Neuronal stem cell (in vitro differentiated cells): ENCODE results near the gene GRM7.

Source experiments
- DNase-seq: peaks from one replicate; pipeline ENCODE4 v3.0.0-alpha.2; 2013; ENCODE audit warnings: low spot score
- H2AFZ ChIP-seq: one replicate; pipeline ENCODE4 v1.6.1; 2013; ENCODE audit warnings: mild to moderate bottlenecking, low read length, inconsistent platforms
- H2AK5ac ChIP-seq: 2 replicates; pipeline ENCODE4 v1.6.1; 2013; ENCODE audit warnings: low read depth, mild to moderate bottlenecking, inconsistent platforms, low read length, moderate library complexity, mixed read lengths
- H2BK120ac ChIP-seq: 2 replicates; pipeline ENCODE4 v1.6.1; 2013; ENCODE audit warnings: low read depth, mild to moderate bottlenecking, inconsistent platforms, low read length, moderate library complexity, mixed read lengths
- H2BK12ac ChIP-seq: one replicate; pipeline ENCODE4 v1.6.1; 2013; ENCODE audit warnings: low read length, inconsistent platforms
- H2BK15ac ChIP-seq: 2 replicates; pipeline ENCODE4 v1.6.1; 2013; ENCODE audit warnings: mild to moderate bottlenecking, low read length, inconsistent platforms, mixed read lengths
- H2BK5ac ChIP-seq: one replicate; pipeline ENCODE4 v1.6.1; 2013; ENCODE audit warnings: inconsistent platforms, mild to moderate bottlenecking, low read length, moderate library complexity
- H3K14ac ChIP-seq: one replicate; pipeline ENCODE4 v1.6.1; 2013; ENCODE audit warnings: low read length, inconsistent platforms
- H3K18ac ChIP-seq: 2 replicates; pipeline ENCODE4 v1.6.1; 2013; ENCODE audit warnings: low read length, inconsistent platforms
- H3K23ac ChIP-seq: 2 replicates; pipeline ENCODE4 v1.6.1; 2013; ENCODE audit warnings: low read depth, mild to moderate bottlenecking, mixed read lengths, low read length, inconsistent platforms; ENCODE audit not compliant: poor library complexity
- H3K27ac ChIP-seq: replicated peaks from 3 replicates; pipeline ENCODE4 v1.5.1; 2013; ENCODE audit warnings: low read length, inconsistent platforms
- H3K27me3 ChIP-seq, 3 experiments: 2 replicates each; pipeline ENCODE4 v1.6.1; 2013; ENCODE audit warnings: low read length in 3 of 3, mild to moderate bottlenecking in 2 of 3, inconsistent platforms in 1 of 3, low read depth in 1 of 3, mixed read lengths in 1 of 3, moderate library complexity in 1 of 3; ENCODE audit not compliant: control insufficient read depth in 3 of 3, insufficient read depth in 3 of 3
- H3K36me3 ChIP-seq, 2 donors: replicated peaks in 1 of 2; 2 replicates each; pipeline ENCODE4 v1.6.1; 2013; ENCODE audit warnings: low read length in 2 of 2; ENCODE audit not compliant: control insufficient read depth in 2 of 2, insufficient read depth in 2 of 2
- H3K4ac ChIP-seq: 2 replicates; pipeline ENCODE4 v1.6.1; 2013; ENCODE audit warnings: inconsistent platforms, mild to moderate bottlenecking, low read length, moderate library complexity
- H3K4me1 ChIP-seq, 2 donors: 1 replicate in 1 of 2; 2 replicates in 1 of 2; pipeline ENCODE4 v1.6.1; 2013; ENCODE audit warnings: low read length in 2 of 2, low read depth in 1 of 2; ENCODE audit not compliant: control insufficient read depth in 2 of 2, insufficient read depth in 1 of 2
- H3K4me2 ChIP-seq: one replicate; pipeline ENCODE4 v1.6.1; 2013; ENCODE audit warnings: mild to moderate bottlenecking, low read length, inconsistent platforms; ENCODE audit not compliant: insufficient read depth, poor library complexity, severe bottlenecking
- H3K4me3 ChIP-seq, 2 donors: 2 replicates each; pipeline ENCODE4 v1.5.1; 2013; ENCODE audit warnings: low read length in 2 of 2, mild to moderate bottlenecking in 2 of 2, inconsistent platforms in 1 of 2, moderate library complexity in 1 of 2
- H3K79me1 ChIP-seq: one replicate; pipeline ENCODE4 v1.6.1; 2013; ENCODE audit warnings: low read depth, mild to moderate bottlenecking, inconsistent platforms, low read length, moderate library complexity
- H3K9ac ChIP-seq: one replicate; pipeline ENCODE4 v1.6.1; 2013; ENCODE audit warnings: mild to moderate bottlenecking, low read depth, low read length, inconsistent platforms; ENCODE audit not compliant: poor library complexity
- H3K9me3 ChIP-seq, 2 donors: replicated peaks in 1 of 2; 2 replicates each; pipeline versions ENCODE3 to v1.6.1; 2013; ENCODE audit warnings: low read length in 2 of 2, mild to moderate bottlenecking in 2 of 2, inconsistent platforms in 1 of 2, low read depth in 1 of 2, mixed read lengths in 1 of 2, moderate library complexity in 1 of 2; ENCODE audit not compliant: control insufficient read depth in 2 of 2, insufficient read depth in 1 of 2
- H4K8ac ChIP-seq: one replicate; pipeline ENCODE4 v1.6.1; 2013; ENCODE audit warnings: low read depth, mild to moderate bottlenecking, inconsistent platforms, low read length, moderate library complexity
- H4K91ac ChIP-seq: one replicate; pipeline ENCODE4 v1.6.1; 2013; ENCODE audit warnings: low read length, low read depth, mild to moderate bottlenecking, inconsistent platforms; ENCODE audit not compliant: poor library complexity
- WGBS, 2 donors: extraction: QIAGEN DNeasy Blood & Tissue Kit; methylation state at CpG; one replicate each; pipeline ENCODE4 v1.1.7; 2013; ENCODE audit warnings: missing lambda C conversion rate in 2 of 2, mixed read lengths in 1 of 2; ENCODE audit not compliant: insufficient read length in 2 of 2, insufficient replicate concordance in 1 of 2; ENCODE audit errors: extremely low coverage in 2 of 2; 5-methylcytosine and 5-hydroxymethylcytosine counted together

GRM7 gene

DNA sequence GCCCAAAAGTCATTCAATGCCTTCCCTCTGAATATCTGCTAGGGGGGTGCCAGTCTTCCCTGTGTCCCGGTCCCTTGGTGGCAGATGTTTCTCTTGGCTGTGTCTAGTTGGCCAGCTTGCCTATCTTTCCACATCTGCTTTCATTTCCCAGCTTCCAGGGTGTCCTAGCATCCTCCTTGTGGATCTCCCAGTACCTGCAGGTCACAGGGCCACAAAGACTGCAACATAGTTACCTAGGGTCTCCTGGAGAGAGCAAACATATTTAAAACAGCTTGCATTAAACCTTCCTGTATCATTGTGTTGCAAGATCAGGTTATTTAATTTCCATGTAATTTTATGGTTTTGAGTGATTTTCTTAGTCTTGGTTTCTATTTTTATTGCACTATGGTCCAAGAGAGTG is 400.1 kb downstream of the GRM7 start:
- no peak overlapping the region for H3K27ac ChIP-seq
- no peaks in the 10 kb centered on the region for H3K27me3 ChIP-seq
- no peaks in the 10 kb centered on the region for H3K4me1 ChIP-seq
- no peak overlapping the region for H2AK5ac ChIP-seq
- H3K18ac ChIP-seq, result no peak overlapping the region
- H3K9ac ChIP-seq, result no peak overlapping the region
- no peak overlapping the region for H3K4me3 ChIP-seq
- H2BK12ac ChIP-seq, result no peak overlapping the region
- no peak overlapping the region for H3K4ac ChIP-seq
- WGBS, 2 donors, result no CpG with 5 or more reads among the region's 1 CpG
- no peak overlapping the region for H2BK120ac ChIP-seq
- H4K91ac ChIP-seq, result no peak overlapping the region
- no peak overlapping the region for H3K14ac ChIP-seq
- no peak overlapping the region for H2AFZ ChIP-seq
- H3K9me3 ChIP-seq, result no peaks in the 10 kb centered on the region
- no peak overlapping the region for H2BK5ac ChIP-seq
- no peak for DNase-seq
- no peak overlapping the region for H2BK15ac ChIP-seq
- H4K8ac ChIP-seq, result no peak overlapping the region
- H3K36me3 ChIP-seq, result no peaks in the 10 kb centered on the region
- H3K79me1 ChIP-seq, result no peaks in the 10 kb centered on the region
- no peak overlapping the region for H3K23ac ChIP-seq
- H3K4me2 ChIP-seq, result no peak overlapping the region

DNA sequence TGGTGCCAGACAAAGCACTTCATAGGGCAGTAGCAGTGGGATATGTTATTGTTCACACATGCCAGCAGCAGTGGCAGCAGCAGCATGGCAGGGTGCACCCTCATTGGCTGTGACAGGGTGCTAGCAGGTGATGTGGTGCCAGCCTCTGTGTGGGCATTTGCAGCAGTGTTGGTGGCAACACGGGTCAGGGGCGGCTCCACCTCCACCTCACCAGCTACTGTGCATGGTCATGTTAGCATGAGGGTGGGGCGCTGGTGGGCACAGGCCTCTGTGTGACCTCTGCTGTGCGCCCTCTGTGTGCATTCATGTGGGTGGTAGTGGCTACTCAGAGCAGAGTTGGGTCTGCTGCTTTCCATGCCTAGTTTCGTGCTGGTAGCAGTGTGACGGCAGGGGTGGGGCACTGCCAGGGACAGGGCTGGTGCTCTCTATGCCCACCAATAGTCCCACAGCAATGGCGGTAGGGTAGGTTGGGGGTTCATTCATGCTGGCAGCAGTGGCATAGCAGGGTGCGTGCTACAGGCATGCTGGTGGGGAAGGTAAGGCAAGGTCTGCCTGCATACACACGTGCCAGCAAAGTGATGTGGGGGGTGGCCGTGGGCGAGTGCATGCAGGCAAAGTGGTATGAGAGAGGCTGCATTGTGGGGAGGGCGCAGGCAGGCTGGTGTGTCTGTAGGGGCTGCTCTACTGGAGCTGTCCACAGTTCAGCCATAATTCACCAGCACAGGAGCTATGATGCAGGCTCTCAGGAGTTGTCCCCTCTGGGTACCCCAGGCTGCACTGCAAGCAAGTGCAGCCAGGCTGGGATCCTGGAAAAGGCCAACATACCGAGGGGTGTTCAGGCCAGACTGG is 402.7 kb downstream of the GRM7 start:
- H2BK15ac ChIP-seq, result no peak overlapping the region
- peak overlapping the region; percentile 72 for H3K14ac ChIP-seq
- H3K4me1 ChIP-seq, result no peaks in the 10 kb centered on the region
- H3K9ac ChIP-seq, result peak overlapping the region; percentile 24
- no peaks in the 10 kb centered on the region for H3K79me1 ChIP-seq
- H3K36me3 ChIP-seq, result no peaks in the 10 kb centered on the region
- peak overlapping the region; percentile 53 for H3K23ac ChIP-seq
- H2AK5ac ChIP-seq, result peak overlapping the region; percentile 16
- no peak overlapping the region for H3K4me2 ChIP-seq
- no peak for DNase-seq
- no peak overlapping the region for H2BK120ac ChIP-seq
- H3K4ac ChIP-seq, result no peak overlapping the region
- H3K27me3 ChIP-seq, result no peaks in the 10 kb centered on the region
- no peaks in the 10 kb centered on the region for H3K9me3 ChIP-seq
- H3K27ac ChIP-seq, result no peak overlapping the region
- peak overlapping the region; percentile 29 for H3K18ac ChIP-seq
- no peak overlapping the region for H2AFZ ChIP-seq
- no peak overlapping the region for H2BK12ac ChIP-seq
- WGBS, 2 donors, result no CpG with 5 or more reads among the region's 13 CpGs
- H4K8ac ChIP-seq, result no peak overlapping the region
- H2BK5ac ChIP-seq, result no peak overlapping the region
- H4K91ac ChIP-seq, result peak overlapping the region; percentile 58
- peak overlapping the region in 1 of 2 donors; percentile 13 for H3K4me3 ChIP-seq

DNA sequence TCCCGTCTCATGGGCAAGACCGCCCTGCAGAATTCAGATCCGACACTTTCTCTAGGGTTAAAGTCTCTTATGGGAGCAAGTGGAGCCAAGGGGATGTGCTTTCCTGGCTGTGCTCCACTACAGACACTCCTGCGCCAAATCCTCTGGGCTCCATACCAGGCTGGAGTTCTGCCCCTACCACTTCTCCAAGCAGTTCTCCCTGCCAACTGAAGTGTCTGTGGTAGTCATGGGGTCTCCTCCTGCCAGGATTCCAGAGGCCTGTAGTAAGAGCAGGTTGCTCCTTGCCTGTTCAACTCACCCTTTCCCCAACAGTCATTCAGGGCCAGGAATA is 403.2 kb downstream of the GRM7 start:
- Histone ChIP-seq H2BK15ac (no peak overlapping the region), H3K23ac (no peak overlapping the region), H3K18ac (peak overlapping the region; percentile 29), H2AK5ac (peak overlapping the region; percentile 16), H4K91ac (no peak overlapping the region), H3K9me3 (no peaks in the 10 kb centered on the region), H4K8ac (no peak overlapping the region), H3K27ac (no peak overlapping the region), H3K4ac (no peak overlapping the region), H3K36me3 (no peaks in the 10 kb centered on the region), H2BK12ac (no peak overlapping the region), H3K9ac (no peak overlapping the region), H3K4me3 (no peak overlapping the region), H2BK120ac (no peak overlapping the region), H3K14ac (no peak overlapping the region), H2AFZ (no peak overlapping the region), H2BK5ac (no peak overlapping the region), H3K27me3 (no peaks in the 10 kb centered on the region), H3K4me1 (no peaks in the 10 kb centered on the region), H3K79me1 (no peaks in the 10 kb centered on the region), H3K4me2 (no peak overlapping the region)
- no CpG with 5 or more reads among the region's 4 CpGs for whole genome bisulfite sequencing, 2 donors
- DNase-seq, result no peak

DNA sequence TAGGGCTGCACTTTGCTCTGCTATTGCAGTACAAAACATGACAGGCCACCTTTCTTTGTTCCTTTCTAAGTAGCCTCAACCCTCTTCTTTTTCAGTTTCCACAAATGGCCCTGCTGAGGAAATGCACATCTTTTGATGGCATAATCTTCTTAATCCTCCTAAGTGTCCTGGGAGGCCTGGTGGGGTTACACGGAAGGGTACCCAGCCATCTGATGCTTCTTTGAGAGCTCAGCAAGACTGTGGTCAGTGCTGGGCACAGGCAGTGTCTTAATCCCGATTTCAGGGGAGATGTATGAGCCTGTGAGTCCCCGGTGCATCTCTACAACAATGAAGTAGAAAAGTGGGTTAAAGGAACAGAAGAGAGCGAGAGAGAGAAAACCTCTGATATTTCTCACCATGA is 404.8 kb downstream of the GRM7 start:
- Histone ChIP-seq H3K4me3 (no peak overlapping the region), H3K9ac (no peak overlapping the region), H3K36me3 (no peaks in the 10 kb centered on the region)

More for the DNA sequence above, 404.8 kb downstream of the GRM7 start:
- Histone ChIP-seq H4K8ac (no peak overlapping the region), H2AFZ (no peak overlapping the region), H2AK5ac (no peak overlapping the region), H3K9me3 (no peaks in the 10 kb centered on the region), H3K4me2 (no peak overlapping the region), H3K27me3 (no peaks in the 10 kb centered on the region), H2BK5ac (no peak overlapping the region), H3K4ac (no peak overlapping the region), H3K27ac (no peak overlapping the region), H2BK15ac (no peak overlapping the region), H3K18ac (no peak overlapping the region), H2BK12ac (no peak overlapping the region), H3K23ac (no peak overlapping the region), H3K14ac (no peak overlapping the region), H3K79me1 (no peaks in the 10 kb centered on the region), H3K4me1 (no peaks in the 10 kb centered on the region), H4K91ac (no peak overlapping the region), H2BK120ac (no peak overlapping the region)
- DNase-seq, result no peak
- no CpG with 5 or more reads among the region's 4 CpGs for WGBS, 2 donors
